Kidney tubule cell (primary cell): ENCODE measurements around the gene GREM2.

Experiments
- DNase-seq: peaks from one replicate; pipeline ENCODE4 v3.0.0-alpha.2; 2018; ENCODE audit warnings: low spot score

The GREM2 gene

DNA sequence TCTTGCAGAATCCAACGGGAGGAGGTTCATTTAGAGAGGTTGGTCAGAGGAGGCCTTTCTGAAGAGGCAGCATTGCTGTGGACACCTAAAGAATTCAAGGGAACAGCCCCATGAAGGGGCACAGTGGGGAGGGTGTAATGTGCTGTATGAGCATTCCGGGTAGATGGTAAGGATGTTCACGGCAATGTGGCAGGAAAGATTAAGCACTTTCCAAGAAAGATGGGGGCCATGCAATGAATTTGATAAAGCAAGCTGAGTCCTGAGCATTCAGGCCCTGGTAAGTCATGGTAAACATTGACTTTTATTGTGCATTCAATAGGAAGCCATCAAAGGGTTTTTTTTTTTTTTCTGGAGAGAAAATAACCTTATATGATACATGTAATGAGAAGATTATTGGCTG lies 166.6 kb downstream of the GREM2 start:
- no peak for DNase-seq

GRCh38 chr1:240441669-240442068 lies 170.3 kb downstream of the GREM2 start:
- no peak for DNase-seq
